ENCODE data around the gene PCNX3.

PCNX3 gene

DNA sequence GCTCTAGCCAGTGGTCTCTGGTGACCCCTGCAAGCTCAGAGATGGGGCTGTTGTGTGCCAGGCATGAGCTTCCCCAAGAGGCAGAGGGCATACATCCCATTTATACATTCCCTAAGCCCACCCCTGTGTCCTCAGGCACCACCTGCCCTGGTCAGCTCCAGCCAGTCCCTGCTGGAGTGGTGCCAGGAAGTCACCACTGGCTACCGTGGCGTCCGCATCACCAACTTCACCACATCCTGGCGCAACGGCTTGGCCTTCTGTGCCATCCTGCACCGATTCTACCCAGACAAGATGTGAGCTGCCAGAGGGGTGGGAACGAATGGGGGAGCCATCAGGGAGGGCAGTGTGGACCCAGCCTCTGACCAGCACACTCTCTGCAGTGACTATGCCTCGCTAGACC is 31.5 kb upstream of the PCNX3 start:
- peaks cover 68% of the 10 kb centered on the region for H3K36me3 ChIP-seq (ENCODE audit: insufficient read depth, low read length)
- H3K27me3 ChIP-seq (ENCODE audit: control insufficient read depth in 1 of 2, insufficient read depth in 2 of 2, low read length in 2 of 2), result no peaks in the 10 kb centered on the region
- no peak overlapping the region for H3K9ac ChIP-seq (ENCODE audit: low read length)
- peaks cover 43% of the 10 kb centered on the region for H3K4me1 ChIP-seq (ENCODE audit: insufficient read depth, low read length)
- H3K9me3 ChIP-seq (ENCODE audit: low read length), result no peaks in the 10 kb centered on the region
- no peak overlapping the region for H3K27ac ChIP-seq (ENCODE audit: low read depth, low read length)
- H3K4me3 ChIP-seq (ENCODE audit: low read depth in 1 of 2, low read length in 2 of 2), result no peak overlapping the region

DNA sequence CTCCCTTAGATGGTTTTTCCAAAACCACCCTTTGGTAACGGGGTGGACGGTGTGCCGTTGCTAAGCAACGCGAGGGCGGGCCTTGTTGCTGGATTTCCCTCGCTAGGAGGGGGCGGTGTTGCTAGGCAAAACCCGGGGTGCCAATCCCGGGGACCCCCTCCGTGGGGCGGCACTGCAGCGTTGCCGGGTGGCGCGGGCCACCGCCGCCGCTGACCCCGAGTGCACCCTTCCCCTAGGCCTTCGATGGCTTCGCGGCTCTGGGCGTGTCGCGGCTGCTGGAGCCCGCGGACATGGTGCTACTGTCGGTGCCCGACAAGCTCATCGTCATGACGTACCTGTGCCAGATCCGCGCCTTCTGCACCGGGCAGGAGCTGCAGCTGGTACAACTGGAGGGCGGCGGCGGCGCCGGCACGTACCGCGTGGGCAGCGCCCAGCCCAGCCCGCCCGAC is 30.8 kb upstream of the PCNX3 start:
- Histone ChIP-seq H3K4me1 (ENCODE audit: insufficient read depth, low read length) (peaks cover 43% of the 10 kb centered on the region), H3K36me3 (ENCODE audit: insufficient read depth, low read length) (peaks cover 64% of the 10 kb centered on the region), H3K4me3 (ENCODE audit: low read depth in 1 of 2, low read length in 2 of 2) (no peak overlapping the region), H3K9me3 (ENCODE audit: low read length) (no peaks in the 10 kb centered on the region), H3K9ac (ENCODE audit: low read length) (no peak overlapping the region), H3K27me3 (ENCODE audit: control insufficient read depth in 1 of 2, insufficient read depth in 2 of 2, low read length in 2 of 2) (no peaks in the 10 kb centered on the region), H3K27ac (ENCODE audit: low read depth, low read length) (no peak overlapping the region)

DNA sequence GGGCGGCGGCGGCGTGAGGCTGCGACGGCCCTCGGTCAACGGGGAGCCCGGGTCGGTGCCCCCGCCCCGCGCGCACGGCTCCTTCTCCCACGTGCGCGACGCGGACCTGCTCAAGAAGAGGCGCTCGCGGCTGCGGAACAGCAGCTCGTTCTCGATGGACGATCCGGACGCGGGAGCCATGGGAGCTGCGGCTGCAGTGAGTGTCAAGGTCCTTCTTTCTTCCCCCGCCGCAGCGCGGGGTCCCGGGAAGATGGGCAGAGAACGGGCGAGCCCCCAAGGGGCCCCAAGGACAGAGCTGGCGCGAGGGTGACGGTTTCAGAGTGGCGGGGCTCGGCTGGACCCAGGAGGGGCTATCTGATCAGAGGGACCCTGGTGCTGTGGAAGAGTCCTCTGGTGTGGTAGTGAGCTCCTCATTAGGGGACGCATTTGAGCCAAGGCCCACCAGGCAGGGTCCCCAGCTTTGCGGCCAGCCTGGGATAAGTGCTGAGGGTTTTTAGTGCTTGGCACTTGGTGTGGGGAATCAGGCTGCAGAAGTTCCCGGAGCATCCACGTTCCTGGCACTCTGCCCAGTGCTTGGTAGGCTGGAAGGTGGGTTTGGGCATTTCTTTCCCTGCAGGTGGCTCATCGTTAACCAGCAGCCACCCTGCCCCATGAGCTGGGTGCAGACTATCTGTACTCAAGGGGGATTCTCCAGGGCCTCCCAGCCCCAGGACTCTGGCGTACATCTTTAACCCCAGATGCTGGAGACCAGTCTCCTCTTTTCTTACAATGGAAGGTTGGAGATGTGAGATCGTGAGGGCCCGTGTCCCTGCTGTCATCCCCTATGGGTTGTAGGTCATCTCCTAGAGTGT is 30.0 kb upstream of the PCNX3 start:
- H3K4me3 ChIP-seq (ENCODE audit: low read depth in 1 of 2, low read length in 2 of 2), result no peak overlapping the region
- peaks cover 64% of the 10 kb centered on the region for H3K36me3 ChIP-seq (ENCODE audit: insufficient read depth, low read length)
- H3K9ac ChIP-seq (ENCODE audit: low read length), result no peak overlapping the region
- peak overlapping the region; percentile 21 for H3K27ac ChIP-seq (ENCODE audit: low read depth, low read length)
- no peaks in the 10 kb centered on the region for H3K27me3 ChIP-seq (ENCODE audit: control insufficient read depth in 1 of 2, insufficient read depth in 2 of 2, low read length in 2 of 2)
- H3K4me1 ChIP-seq (ENCODE audit: insufficient read depth, low read length), result peaks cover 43% of the 10 kb centered on the region
- no peaks in the 10 kb centered on the region for H3K9me3 ChIP-seq (ENCODE audit: low read length)

DNA sequence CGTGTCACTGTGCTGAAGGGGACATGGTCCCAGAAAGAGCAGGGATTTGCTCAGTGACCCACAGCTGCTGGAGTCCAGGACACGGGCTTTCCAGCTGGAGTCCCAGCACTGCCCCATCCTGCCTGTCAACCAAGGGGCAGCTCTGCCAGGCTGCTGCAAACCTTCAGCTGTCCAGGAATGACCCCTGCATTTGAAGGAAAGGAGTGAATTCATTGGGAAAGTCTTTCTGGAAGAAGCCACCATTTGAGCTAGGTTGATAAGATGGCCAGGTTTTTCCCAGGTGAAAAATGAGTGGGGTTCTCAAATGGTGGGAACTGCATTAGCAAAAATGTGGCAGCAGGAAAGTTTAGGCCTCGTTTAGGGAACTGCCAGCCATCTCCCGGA is 29.3 kb upstream of the PCNX3 start:
- Histone ChIP-seq H3K9me3 (ENCODE audit: low read length) (no peaks in the 10 kb centered on the region), H3K9ac (ENCODE audit: low read length) (no peak overlapping the region), H3K27ac (ENCODE audit: low read depth, low read length) (peak overlapping the region; percentile 48), H3K4me1 (ENCODE audit: insufficient read depth, low read length) (peaks cover 43% of the 10 kb centered on the region), H3K4me3 (ENCODE audit: low read depth in 1 of 2, low read length in 2 of 2) (no peak overlapping the region), H3K27me3 (ENCODE audit: control insufficient read depth in 1 of 2, insufficient read depth in 2 of 2, low read length in 2 of 2) (no peaks in the 10 kb centered on the region), H3K36me3 (ENCODE audit: insufficient read depth, low read length) (peaks cover 61% of the 10 kb centered on the region)

DNA sequence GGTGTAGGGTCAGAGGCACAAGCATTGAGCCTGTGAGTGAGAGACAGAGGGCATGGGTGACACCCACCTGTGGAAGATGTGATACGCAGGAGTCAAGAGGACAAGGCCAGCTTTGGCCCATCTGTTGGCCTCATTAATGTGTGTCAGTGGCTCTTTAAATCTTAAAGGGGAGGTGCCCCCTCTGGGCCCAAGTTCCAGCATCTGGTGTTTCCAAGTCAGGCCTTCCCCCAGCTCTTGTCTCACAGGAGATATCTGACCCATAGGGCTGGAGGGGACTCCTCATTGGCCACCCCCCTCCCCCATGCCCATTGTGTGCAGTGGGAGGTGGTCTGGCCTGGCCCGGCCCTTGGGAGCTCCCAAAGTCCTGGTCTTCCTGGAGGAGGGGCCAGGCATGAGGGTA is 28.9 kb upstream of the PCNX3 start:
- H3K9me3 ChIP-seq (ENCODE audit: low read length), result no peaks in the 10 kb centered on the region
- H3K9ac ChIP-seq (ENCODE audit: low read length), result no peak overlapping the region
- H3K4me1 ChIP-seq (ENCODE audit: insufficient read depth, low read length), result peaks cover 43% of the 10 kb centered on the region
- peaks cover 59% of the 10 kb centered on the region for H3K36me3 ChIP-seq (ENCODE audit: insufficient read depth, low read length)
- H3K27ac ChIP-seq (ENCODE audit: low read depth, low read length), result peak overlapping the region; percentile 48
- no peaks in the 10 kb centered on the region for H3K27me3 ChIP-seq (ENCODE audit: control insufficient read depth in 1 of 2, insufficient read depth in 2 of 2, low read length in 2 of 2)
- no peak overlapping the region for H3K4me3 ChIP-seq (ENCODE audit: low read depth in 1 of 2, low read length in 2 of 2)

DNA sequence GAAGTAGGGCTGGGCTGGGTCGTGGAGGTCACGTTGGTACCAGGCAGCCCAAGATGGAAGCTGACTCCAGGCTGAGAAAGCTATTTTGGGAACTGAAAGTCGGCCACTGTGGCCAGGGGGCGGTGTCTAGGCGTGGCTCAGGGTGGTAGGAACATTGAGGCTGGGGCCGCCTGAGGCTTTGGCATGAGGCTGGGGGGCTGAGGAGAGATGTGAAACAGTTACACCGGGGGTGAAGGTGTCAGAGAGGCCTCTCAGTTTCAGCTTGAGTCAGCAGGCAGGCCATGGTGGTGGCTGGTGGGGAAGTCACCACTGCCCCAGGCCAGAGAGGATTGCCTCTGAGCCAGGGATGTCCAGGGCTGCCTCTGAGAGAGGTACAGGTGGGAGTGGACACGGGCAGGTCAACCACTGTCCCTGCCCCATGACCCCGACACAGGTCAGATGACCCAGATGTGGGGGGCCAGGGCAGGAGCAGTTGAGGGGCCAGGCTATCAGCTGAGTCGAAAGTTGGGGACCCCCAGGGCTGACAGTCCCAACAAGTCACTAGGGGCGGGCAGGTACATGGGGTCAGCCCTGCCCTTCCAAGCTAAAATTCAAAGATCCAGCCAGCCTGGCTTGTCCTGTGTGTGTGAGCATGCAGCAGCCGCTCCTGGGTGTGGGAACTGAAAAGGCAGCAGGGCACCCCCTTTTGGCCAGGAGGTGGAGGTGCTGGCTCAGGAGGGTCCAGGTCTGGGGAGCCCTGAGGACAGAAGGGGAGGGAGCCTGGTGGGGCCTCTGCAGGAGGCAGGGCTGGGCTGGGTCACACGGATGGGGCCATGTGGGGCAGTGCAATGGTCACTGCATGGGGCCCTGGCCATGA is 27.1 kb upstream of the PCNX3 start:
- Histone ChIP-seq H3K27me3 (ENCODE audit: control insufficient read depth in 1 of 2, insufficient read depth in 2 of 2, low read length in 2 of 2) (no peaks in the 10 kb centered on the region), H3K27ac (ENCODE audit: low read depth, low read length) (peak overlapping the region; percentile 48), H3K4me1 (ENCODE audit: insufficient read depth, low read length) (peaks cover 51% of the 10 kb centered on the region), H3K9ac (ENCODE audit: low read length) (peak overlapping the region; percentile 13), H3K9me3 (ENCODE audit: low read length) (no peaks in the 10 kb centered on the region), H3K4me3 (ENCODE audit: low read depth in 1 of 2, low read length in 2 of 2) (no peak overlapping the region), H3K36me3 (ENCODE audit: insufficient read depth, low read length) (peaks cover 41% of the 10 kb centered on the region)

DNA sequence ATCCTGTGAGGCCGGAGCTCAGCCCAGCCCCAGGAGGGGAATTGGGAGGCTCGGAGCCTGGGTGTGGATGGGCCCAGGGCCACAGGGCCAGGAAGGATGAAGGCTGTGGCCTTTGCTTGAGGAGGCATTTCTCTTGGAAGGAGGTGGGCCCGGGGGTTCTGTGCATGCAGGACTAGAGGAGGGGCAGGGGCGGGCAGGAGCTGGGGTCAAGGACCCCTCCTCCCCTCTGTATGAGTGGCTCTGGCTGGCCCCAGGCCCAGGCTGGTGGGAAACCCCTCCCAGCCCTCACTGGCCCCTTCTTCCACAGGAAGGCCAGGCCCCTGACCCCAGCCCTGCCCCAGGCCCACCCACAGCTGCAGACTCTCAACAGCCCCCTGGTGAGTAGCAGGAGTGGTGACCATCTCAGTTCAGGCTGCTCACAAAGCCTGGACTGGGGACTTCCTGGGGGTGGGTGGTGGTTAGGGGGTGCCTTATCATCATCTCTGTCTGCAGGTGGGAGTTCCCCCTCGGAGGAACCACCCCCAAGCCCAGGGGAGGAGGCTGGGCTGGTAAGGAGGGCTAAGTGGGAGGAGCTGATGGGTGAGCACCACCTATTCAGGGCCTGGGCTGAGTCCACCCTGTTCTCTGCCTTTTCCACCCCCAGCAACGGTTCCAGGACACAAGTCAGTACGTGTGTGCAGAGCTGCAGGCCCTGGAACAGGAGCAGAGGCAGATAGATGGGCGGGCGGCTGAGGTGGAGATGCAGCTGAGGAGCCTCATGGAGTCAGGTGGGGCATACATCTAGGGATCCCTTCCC is 25.9 kb upstream of the PCNX3 start:
- Histone ChIP-seq H3K36me3 (ENCODE audit: insufficient read depth, low read length) (peaks cover 29% of the 10 kb centered on the region), H3K4me1 (ENCODE audit: insufficient read depth, low read length) (peaks cover 54% of the 10 kb centered on the region)

DNA sequence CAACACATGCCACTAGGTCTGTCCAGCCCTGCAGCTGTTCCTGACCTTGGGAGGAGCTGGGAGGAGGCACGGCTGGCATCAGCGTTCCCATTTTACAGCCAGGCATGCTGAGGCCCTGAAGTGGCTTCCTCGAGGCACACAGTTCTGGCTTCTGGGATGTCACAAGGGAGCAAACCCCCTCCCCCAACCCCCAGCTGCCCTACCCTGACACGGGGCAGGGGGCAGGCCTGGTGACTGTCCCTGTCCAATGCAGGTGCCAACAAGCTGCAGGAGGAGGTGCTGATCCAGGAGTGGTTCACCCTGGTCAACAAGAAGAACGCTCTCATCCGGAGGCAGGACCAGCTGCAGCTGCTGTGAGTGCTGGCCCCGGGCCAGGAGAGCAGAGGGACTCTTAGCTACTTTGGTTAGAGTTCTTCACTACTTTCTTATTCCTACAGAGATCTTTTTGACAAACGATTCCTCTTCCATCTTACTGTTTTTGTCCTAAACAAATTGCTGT is 25.3 kb upstream of the PCNX3 start:
- H3K9ac ChIP-seq (ENCODE audit: low read length), result no peak overlapping the region
- no peak overlapping the region for H3K27ac ChIP-seq (ENCODE audit: low read depth, low read length)
- no peaks in the 10 kb centered on the region for H3K9me3 ChIP-seq (ENCODE audit: low read length)
- H3K36me3 ChIP-seq (ENCODE audit: insufficient read depth, low read length), result peaks cover 27% of the 10 kb centered on the region
- peaks cover 55% of the 10 kb centered on the region for H3K4me1 ChIP-seq (ENCODE audit: insufficient read depth, low read length)
- H3K27me3 ChIP-seq (ENCODE audit: control insufficient read depth in 1 of 2, insufficient read depth in 2 of 2, low read length in 2 of 2), result no peaks in the 10 kb centered on the region
- no peak overlapping the region for H3K4me3 ChIP-seq (ENCODE audit: low read depth in 1 of 2, low read length in 2 of 2)

More for the DNA sequence above, 25.9 kb upstream of the PCNX3 start:
- no peaks in the 10 kb centered on the region for H3K27me3 ChIP-seq (ENCODE audit: control insufficient read depth in 1 of 2, insufficient read depth in 2 of 2, low read length in 2 of 2)
- no peaks in the 10 kb centered on the region for H3K9me3 ChIP-seq (ENCODE audit: low read length)
- no peak overlapping the region for H3K27ac ChIP-seq (ENCODE audit: low read depth, low read length)
- no peak overlapping the region for H3K4me3 ChIP-seq (ENCODE audit: low read depth in 1 of 2, low read length in 2 of 2)
- no peak overlapping the region for H3K9ac ChIP-seq (ENCODE audit: low read length)

DNA sequence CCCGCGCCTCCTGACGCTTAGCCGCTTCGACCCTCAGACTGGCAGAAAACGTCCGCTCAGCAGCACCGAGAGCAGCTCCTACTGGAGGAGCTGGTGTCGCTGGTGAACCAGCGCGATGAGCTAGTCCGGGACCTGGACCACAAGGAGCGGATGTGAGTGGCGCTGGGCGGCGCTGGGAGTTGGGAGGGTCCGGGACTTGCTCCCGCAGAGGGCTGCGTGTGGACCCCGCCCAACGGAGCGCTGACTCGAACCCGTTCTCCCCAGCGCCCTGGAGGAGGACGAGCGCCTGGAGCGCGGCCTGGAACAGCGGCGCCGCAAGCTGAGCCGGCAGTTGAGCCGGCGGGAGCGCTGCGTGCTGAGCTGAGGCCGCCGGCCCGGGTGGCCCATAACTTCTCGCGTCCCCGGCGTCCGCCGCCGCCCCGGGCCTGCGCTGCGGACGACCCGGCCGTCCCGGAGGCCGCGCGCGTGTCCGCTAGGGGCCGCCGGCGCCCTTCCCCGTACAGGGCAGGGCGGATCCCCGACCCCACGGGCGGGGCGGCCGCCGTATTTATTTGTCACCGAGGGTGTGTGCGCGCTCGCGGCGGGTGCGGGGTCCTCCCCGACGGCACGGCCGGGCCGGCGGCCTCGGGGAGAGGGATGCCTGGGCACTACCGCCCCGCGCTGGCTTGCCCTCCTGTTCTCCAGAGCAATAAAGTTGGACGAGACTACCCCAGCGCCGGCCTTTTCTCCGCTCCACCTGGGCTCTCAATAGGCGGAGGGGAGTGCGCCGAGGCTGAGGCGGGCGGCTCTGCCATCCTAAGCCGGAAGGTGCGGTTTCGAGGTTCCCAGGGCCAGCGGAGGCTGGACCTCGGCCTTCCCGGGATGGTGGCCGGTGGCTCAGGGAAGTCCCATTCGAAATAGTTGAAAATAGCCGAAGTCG is 23.4 kb upstream of the PCNX3 start:
- H3K4me3 ChIP-seq (ENCODE audit: low read depth in 1 of 2, low read length in 2 of 2), result no peak overlapping the region
- no peaks in the 10 kb centered on the region for H3K9me3 ChIP-seq (ENCODE audit: low read length)
- peaks cover 16% of the 10 kb centered on the region for H3K36me3 ChIP-seq (ENCODE audit: insufficient read depth, low read length)
- H3K27ac ChIP-seq (ENCODE audit: low read depth, low read length), result peak overlapping the region; percentile 60
- peaks cover 38% of the 10 kb centered on the region for H3K4me1 ChIP-seq (ENCODE audit: insufficient read depth, low read length)
- no peaks in the 10 kb centered on the region for H3K27me3 ChIP-seq (ENCODE audit: control insufficient read depth in 1 of 2, insufficient read depth in 2 of 2, low read length in 2 of 2)
- no peak overlapping the region for H3K9ac ChIP-seq (ENCODE audit: low read length)

DNA sequence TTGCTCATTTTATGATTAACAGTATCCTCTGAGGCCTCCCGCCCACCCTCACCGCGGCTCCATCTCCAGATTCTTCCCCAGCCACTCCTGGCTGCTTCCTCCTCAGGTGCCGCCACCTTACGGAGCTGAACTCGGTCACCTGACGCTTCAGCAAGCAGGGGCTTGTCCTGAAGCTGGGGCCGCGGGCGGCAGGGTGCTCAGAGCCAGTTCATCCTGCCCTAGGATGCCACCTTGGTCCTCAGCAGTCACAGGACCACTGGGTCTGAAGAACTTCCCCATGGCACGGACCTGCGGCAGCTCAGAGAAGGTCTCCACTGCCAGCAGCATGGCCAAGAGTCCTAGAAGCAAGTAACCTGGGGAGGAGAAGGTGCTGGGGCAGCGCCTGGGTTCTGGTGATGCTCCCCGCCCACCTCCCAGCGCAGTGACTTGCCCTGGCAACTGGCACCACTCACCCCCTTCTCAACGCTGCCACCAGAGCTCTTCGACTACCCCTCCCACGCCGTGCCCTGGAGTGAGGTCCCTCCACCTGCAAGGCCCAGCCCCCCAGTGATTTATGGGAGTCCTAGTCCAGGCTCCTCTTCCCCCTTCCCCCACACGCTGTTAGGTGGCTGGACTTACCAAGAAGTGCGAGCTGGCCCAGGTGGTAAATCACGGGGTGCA is 22.6 kb upstream of the PCNX3 start:
- no peak overlapping the region for H3K9ac ChIP-seq (ENCODE audit: low read length)
- H3K36me3 ChIP-seq (ENCODE audit: insufficient read depth, low read length), result peaks cover 23% of the 10 kb centered on the region
- H3K4me3 ChIP-seq (ENCODE audit: low read depth in 1 of 2, low read length in 2 of 2), result no peak overlapping the region
- H3K27ac ChIP-seq (ENCODE audit: low read depth, low read length), result peak overlapping the region; percentile 60
- peaks cover 30% of the 10 kb centered on the region for H3K4me1 ChIP-seq (ENCODE audit: insufficient read depth, low read length)
- H3K27me3 ChIP-seq (ENCODE audit: control insufficient read depth in 1 of 2, insufficient read depth in 2 of 2, low read length in 2 of 2), result no peaks in the 10 kb centered on the region
- H3K9me3 ChIP-seq (ENCODE audit: low read length), result no peaks in the 10 kb centered on the region

Data from muscle layer of colon (tissue), 2 donors.